Dendritic cell treated with granulocyte-macrophage colony-stimulating factor and Interleukin-4, amounts not matched to agents 40 ng/mL and 50 ng/mL, for 4 days (primary cell): ENCODE data around the gene LHFPL5.

Source experiments
- H3K27ac Mint-ChIP-seq: one replicate; pipeline ENCODE4 v1.8.0; 2022; ENCODE audit warnings: mild to moderate bottlenecking, mixed read lengths
- H3K27me3 Mint-ChIP-seq: one replicate; pipeline ENCODE4 v1.8.0; 2022; ENCODE audit warnings: mild to moderate bottlenecking, mixed read lengths
- H3K36me3 Mint-ChIP-seq: one replicate; pipeline ENCODE4 v1.8.0; 2022; ENCODE audit warnings: low read depth, mixed read lengths
- H3K4me1 Mint-ChIP-seq: one replicate; pipeline ENCODE4 v1.8.0; 2022; ENCODE audit warnings: low read depth, mixed read lengths
- H3K4me3 Mint-ChIP-seq: one replicate; pipeline ENCODE4 v1.8.0; 2022; ENCODE audit warnings: mild to moderate bottlenecking, moderate library complexity, mixed read lengths
- H3K9me3 Mint-ChIP-seq: one replicate; pipeline ENCODE4 v1.8.0; 2022; ENCODE audit warnings: mixed read lengths
- intact Hi-C: fragments of 100-400 bp; cut with micrococcal nuclease; formaldehyde crosslinking; loops from one replicate; pipeline ENCODE4 v1.15.0; 2022

Gene LHFPL5

GRCh38 chr6:35782424-35782823 lies 22.7 kb upstream of the LHFPL5 start:
- H3K27ac Mint-ChIP-seq = no peak overlapping the region
- intact Hi-C loops = no loop called here
- H3K4me1 Mint-ChIP-seq = peaks cover 5% of the 10 kb centered on the region
- H3K36me3 Mint-ChIP-seq = no peaks in the 10 kb centered on the region
- no peaks in the 10 kb centered on the region for H3K9me3 Mint-ChIP-seq
- H3K4me3 Mint-ChIP-seq = no peak overlapping the region
- H3K27me3 Mint-ChIP-seq = peaks cover 40% of the 10 kb centered on the region

GRCh38 chr6:35784200-35784599 lies 21.0 kb upstream of the LHFPL5 start:
- no peak overlapping the region for H3K27ac Mint-ChIP-seq
- intact Hi-C loops = no loop called here
- H3K4me1 Mint-ChIP-seq = peaks cover 5% of the 10 kb centered on the region
- no peaks in the 10 kb centered on the region for H3K36me3 Mint-ChIP-seq
- no peak overlapping the region for H3K4me3 Mint-ChIP-seq
- peaks cover 52% of the 10 kb centered on the region for H3K27me3 Mint-ChIP-seq
- H3K9me3 Mint-ChIP-seq = no peaks in the 10 kb centered on the region

GRCh38 chr6:35786272-35786671 lies 18.9 kb upstream of the LHFPL5 start:
- H3K36me3 Mint-ChIP-seq = no peaks in the 10 kb centered on the region
- peaks cover 5% of the 10 kb centered on the region for H3K4me1 Mint-ChIP-seq
- no peak overlapping the region for H3K4me3 Mint-ChIP-seq
- H3K27me3 Mint-ChIP-seq = peaks cover 60% of the 10 kb centered on the region
- no peak overlapping the region for H3K27ac Mint-ChIP-seq
- intact Hi-C loops = no loop called here
- no peaks in the 10 kb centered on the region for H3K9me3 Mint-ChIP-seq

GRCh38 chr6:35786810-35787209 lies 18.3 kb upstream of the LHFPL5 start:
- H3K27ac Mint-ChIP-seq = no peak overlapping the region
- intact Hi-C loops = loop anchor here (1.0 kb wide), 1 partner anchor 11 kb away; no protein-coding TSS in a partner anchor
- H3K4me3 Mint-ChIP-seq = no peak overlapping the region
- H3K9me3 Mint-ChIP-seq = no peaks in the 10 kb centered on the region
- H3K27me3 Mint-ChIP-seq = peaks cover 60% of the 10 kb centered on the region
- H3K4me1 Mint-ChIP-seq = peaks cover 5% of the 10 kb centered on the region
- H3K36me3 Mint-ChIP-seq = no peaks in the 10 kb centered on the region

GRCh38 chr6:35787266-35788218 lies 17.6 kb upstream of the LHFPL5 start:
- intact Hi-C loops = loop anchor here (1.0 kb wide), 1 partner anchor 11 kb away; no protein-coding TSS in a partner anchor

GRCh38 chr6:35788423-35788982 lies 16.6 kb upstream of the LHFPL5 start:
- H3K27ac Mint-ChIP-seq = no peak overlapping the region
- H3K9me3 Mint-ChIP-seq = no peaks in the 10 kb centered on the region
- intact Hi-C loops = no loop called here
- no peak overlapping the region for H3K4me3 Mint-ChIP-seq
- H3K36me3 Mint-ChIP-seq = no peaks in the 10 kb centered on the region
- H3K4me1 Mint-ChIP-seq = peaks cover 5% of the 10 kb centered on the region
- peaks cover 55% of the 10 kb centered on the region for H3K27me3 Mint-ChIP-seq

More at GRCh38 chr6:35787266-35788218, 17.6 kb upstream of the LHFPL5 start:
- Mint-ChIP-seq H3K27ac (no peak overlapping the region), H3K4me3 (no peak overlapping the region), H3K36me3 (no peaks in the 10 kb centered on the region), H3K4me1 (peaks cover 5% of the 10 kb centered on the region), H3K27me3 (peaks cover 55% of the 10 kb centered on the region), H3K9me3 (no peaks in the 10 kb centered on the region)

- intact Hi-C loops = no loop called here
Observed at GRCh38 chr6:35790683-35791082, 14.5 kb upstream of the LHFPL5 start.

GRCh38 chr6:35794536-35795452 lies 10.4 kb upstream of the LHFPL5 start:
- no peak overlapping the region for H3K4me3 Mint-ChIP-seq
- no peaks in the 10 kb centered on the region for H3K9me3 Mint-ChIP-seq
- no peaks in the 10 kb centered on the region for H3K36me3 Mint-ChIP-seq
- H3K27me3 Mint-ChIP-seq = peaks cover 8% of the 10 kb centered on the region
- intact Hi-C loops = no loop called here
- no peak overlapping the region for H3K27ac Mint-ChIP-seq
- H3K4me1 Mint-ChIP-seq = no peaks in the 10 kb centered on the region

More at GRCh38 chr6:35790683-35791082, 14.5 kb upstream of the LHFPL5 start:
- Mint-ChIP-seq H3K4me1 (peaks cover 5% of the 10 kb centered on the region), H3K36me3 (no peaks in the 10 kb centered on the region), H3K27me3 (peaks cover 45% of the 10 kb centered on the region), H3K27ac (no peak overlapping the region), H3K4me3 (no peak overlapping the region), H3K9me3 (no peaks in the 10 kb centered on the region)

GRCh38 chr6:35795453-35796071 lies 9.6 kb upstream of the LHFPL5 start:
- intact Hi-C loops = no loop called here
- H3K27me3 Mint-ChIP-seq = peaks cover 3% of the 10 kb centered on the region
- H3K9me3 Mint-ChIP-seq = no peaks in the 10 kb centered on the region
- H3K4me3 Mint-ChIP-seq = no peak overlapping the region
- no peaks in the 10 kb centered on the region for H3K36me3 Mint-ChIP-seq
- H3K27ac Mint-ChIP-seq = no peak overlapping the region
- H3K4me1 Mint-ChIP-seq = no peaks in the 10 kb centered on the region

- no peak overlapping the region for H3K27ac Mint-ChIP-seq
- H3K4me3 Mint-ChIP-seq = no peak overlapping the region
- H3K36me3 Mint-ChIP-seq = no peaks in the 10 kb centered on the region
- H3K4me1 Mint-ChIP-seq = no peaks in the 10 kb centered on the region
- intact Hi-C loops = no loop called here
- H3K27me3 Mint-ChIP-seq = no peaks in the 10 kb centered on the region
- H3K9me3 Mint-ChIP-seq = no peaks in the 10 kb centered on the region
Observed at GRCh38 chr6:35796236-35796635, 8.9 kb upstream of the LHFPL5 start.

GRCh38 chr6:35797837-35798526 lies 7.2 kb upstream of the LHFPL5 start:
- Mint-ChIP-seq H3K4me3 (no peak overlapping the region), H3K4me1 (no peaks in the 10 kb centered on the region), H3K36me3 (no peaks in the 10 kb centered on the region), H3K9me3 (no peaks in the 10 kb centered on the region), H3K27me3 (peaks cover 1% of the 10 kb centered on the region), H3K27ac (no peak overlapping the region)
- intact Hi-C loops = loop anchor here (1.0 kb wide), 1 partner anchor 11 kb away; no protein-coding TSS in a partner anchor

GRCh38 chr6:35798706-35799105 lies 6.4 kb upstream of the LHFPL5 start:
- Mint-ChIP-seq H3K27me3 (peaks cover 3% of the 10 kb centered on the region), H3K27ac (no peak overlapping the region), H3K36me3 (no peaks in the 10 kb centered on the region), H3K4me3 (no peak overlapping the region), H3K4me1 (no peaks in the 10 kb centered on the region), H3K9me3 (no peaks in the 10 kb centered on the region)
- intact Hi-C loops = loop anchor here (1.0 kb wide), 1 partner anchor 11 kb away; no protein-coding TSS in a partner anchor

- Mint-ChIP-seq H3K4me3 (no peak overlapping the region), H3K27me3 (peaks cover 13% of the 10 kb centered on the region), H3K27ac (no peak overlapping the region), H3K4me1 (no peaks in the 10 kb centered on the region), H3K9me3 (no peaks in the 10 kb centered on the region), H3K36me3 (no peaks in the 10 kb centered on the region)
- intact Hi-C loops = no loop called here
Observed at GRCh38 chr6:35801148-35801547, 4.0 kb upstream of the LHFPL5 start.
